Measurements from ENCODE around the gene FBN3. TPM values are rescaled to one million over a fixed set of nuclear protein-coding genes. Genes with fewer than 3 reads are reported as not detected.
"Not testable (repeated sequence)": the region's sequence is repeated elsewhere in the genome, so short reads cannot be mapped to it uniquely, and the experiment has no call there.

Gene FBN3
- polyA plus RNA-seq, 1 of the 3 experiments (the other 2 are of a cell fraction): not detected

DNA sequence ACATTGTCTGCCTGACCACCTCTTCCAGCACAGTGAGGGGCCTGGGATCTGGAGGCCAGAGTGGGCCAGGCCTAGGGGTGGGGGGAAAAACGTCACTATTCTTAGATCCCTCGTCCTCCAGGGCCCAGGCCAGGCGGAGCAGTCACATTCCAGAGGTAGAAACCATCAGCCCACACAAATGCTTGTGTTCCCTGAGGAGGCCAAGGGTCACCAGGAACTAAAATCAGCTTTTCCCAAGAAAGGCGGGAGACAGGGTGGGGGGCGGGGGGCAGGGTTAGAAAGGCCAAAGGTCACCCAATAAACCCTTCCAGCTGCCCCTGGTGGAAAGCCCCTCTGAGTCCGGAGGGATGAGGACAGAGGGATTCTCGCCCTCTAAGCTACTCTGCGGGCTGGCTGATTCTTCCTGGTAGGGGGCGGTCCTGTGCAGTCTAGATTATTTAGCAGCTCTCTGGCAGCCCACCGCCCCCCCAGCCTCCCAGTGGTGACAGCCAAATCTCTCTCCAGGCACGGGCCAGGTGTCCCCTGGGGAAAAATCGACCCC, 120.4 kb downstream of the FBN3 start:
- no peak overlapping the region for H3K27ac ChIP-seq (ENCODE audit: low read depth in 2 of 2, low read length in 1 of 2)
- POLR2A ChIA-PET: no interaction called here
- H3K27me3 ChIP-seq (ENCODE audit: insufficient read depth): no peaks in the 10 kb centered on the region
- H3K4me2 ChIP-seq: no peak overlapping the region
- TF ChIP-seq MEF2A (IDR thresholded peaks at IDR 0.05; ENCODE audit: borderline replicate concordance, low read depth): no peak
- no peak for TF ChIP-seq RXRA (IDR thresholded peaks at IDR 0.05; ENCODE audit: borderline replicate concordance, low read depth)
- TF ChIP-seq FOXJ3 (CRISPR knock-in tag; IDR thresholded peaks at IDR 0.05): no peak
- TF ChIP-seq GATA2 (CRISPR knock-in tag; IDR thresholded peaks at IDR 0.05): no peak
- TF ChIP-seq RFX5 (IDR thresholded peaks at IDR 0.05; ENCODE audit: low read length): no peak
- TF ChIP-seq JUND (IDR thresholded peaks at IDR 0.05): no peak
- TF ChIP-seq NRF1 (IDR thresholded peaks at IDR 0.05; ENCODE audit: low read depth, low read length): no peak
- no peak for TF ChIP-seq SMC3 (IDR thresholded peaks at IDR 0.05; ENCODE audit: low read depth, low read length)
- TF ChIP-seq TEAD4 (IDR thresholded peaks at IDR 0.05; ENCODE audit: borderline replicate concordance, insufficient read depth): no peak
- H3K4me1 ChIP-seq (ENCODE audit: control insufficient read depth in 1 of 2, insufficient read depth in 2 of 2, low read depth in 1 of 2, low read length in 1 of 2): no peaks in the 10 kb centered on the region
- DNase-seq: no peak
- H3K9me3 ChIP-seq: no peaks in the 10 kb centered on the region
- no peaks in the 10 kb centered on the region for H3K9me2 ChIP-seq
- CTCF ChIA-PET: interaction anchor here (0.6 to 3.0 kb wide), 3 partner anchors 17 to 27 kb away, joined by 4 to 9 read pairs (median 5); no protein-coding TSS in a partner anchor
- H3K9ac ChIP-seq: no peak overlapping the region
- no peaks in the 10 kb centered on the region for H3F3A ChIP-seq (replicated peaks; ENCODE audit: insufficient read depth)
- H2AFZ ChIP-seq (ENCODE audit: low read depth): no peak overlapping the region
- no peaks in the 10 kb centered on the region for H3K79me2 ChIP-seq (ENCODE audit: insufficient read depth)
- H4K20me1 ChIP-seq (ENCODE audit: insufficient read depth): no peaks in the 10 kb centered on the region
- WGBS (ENCODE audit: low lambda C conversion rate): 46% methylated on average over 6 of the region's 12 CpGs
- H3K36me3 ChIP-seq (replicated peaks in 1 of 2; ENCODE audit: control insufficient read depth in 1 of 2, insufficient read depth in 2 of 2, low read length in 1 of 2): no peaks in the 10 kb centered on the region
- no peak overlapping the region for H3K4me3 ChIP-seq (ENCODE audit: low read depth in 2 of 2, low read length in 1 of 2)

DNA sequence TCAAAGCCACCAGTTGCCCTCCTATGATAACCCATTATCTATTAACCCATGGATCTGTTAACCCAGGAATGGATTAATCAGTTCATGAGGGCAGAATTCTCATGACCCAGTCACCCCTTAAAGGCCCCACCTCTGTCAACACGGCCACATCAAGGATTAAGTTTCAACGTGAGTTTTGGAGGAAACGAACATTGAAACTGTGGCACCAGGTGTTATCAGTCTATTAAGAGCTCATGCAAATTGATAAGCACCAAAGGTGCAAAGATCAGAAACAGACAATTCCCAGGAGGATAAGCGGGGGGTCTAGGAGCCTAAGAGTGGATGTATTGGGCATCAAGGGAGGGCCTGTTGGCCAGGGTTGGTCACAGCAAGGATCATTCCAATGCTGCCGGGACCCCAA, 124.1 kb downstream of the FBN3 start:
- H3K9ac ChIP-seq: no peak overlapping the region
- no peaks in the 10 kb centered on the region for H3F3A ChIP-seq (replicated peaks; ENCODE audit: insufficient read depth)
- no peak overlapping the region for H3K4me2 ChIP-seq
- no peaks in the 10 kb centered on the region for H3K79me2 ChIP-seq (ENCODE audit: insufficient read depth)
- H4K20me1 ChIP-seq (ENCODE audit: insufficient read depth): no peaks in the 10 kb centered on the region
- no peaks in the 10 kb centered on the region for H3K9me3 ChIP-seq
- no peaks in the 10 kb centered on the region for H3K9me2 ChIP-seq
- no peaks in the 10 kb centered on the region for H3K4me1 ChIP-seq (ENCODE audit: control insufficient read depth in 1 of 2, insufficient read depth in 2 of 2, low read depth in 1 of 2, low read length in 1 of 2)
- no peak for DNase-seq
- no peak overlapping the region for H2AFZ ChIP-seq (ENCODE audit: low read depth)
- no peak overlapping the region for H3K4me3 ChIP-seq (ENCODE audit: low read depth in 2 of 2, low read length in 1 of 2)
- H3K27ac ChIP-seq (ENCODE audit: low read depth in 2 of 2, low read length in 1 of 2): no peak overlapping the region
- 100% methylated on average over 4 of the region's 5 CpGs for WGBS (ENCODE audit: low lambda C conversion rate)
- TF ChIP-seq GABPA (IDR thresholded peaks at IDR 0.05; ENCODE audit: low read depth): no peak
- no peak for TF ChIP-seq TAF1 (IDR thresholded peaks at IDR 0.05; ENCODE audit: borderline replicate concordance, low read depth, low read length)
- TF ChIP-seq NFIC (IDR thresholded peaks at IDR 0.05; ENCODE audit: borderline replicate concordance): no peak
- TF ChIP-seq, protein P1, sequence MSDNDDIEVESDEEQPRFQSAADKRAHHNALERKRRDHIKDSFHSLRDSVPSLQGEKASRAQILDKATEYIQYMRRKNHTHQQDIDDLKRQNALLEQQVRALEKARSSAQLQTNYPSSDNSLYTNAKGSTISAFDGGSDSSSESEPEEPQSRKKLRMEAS (IDR thresholded peaks at IDR 0.05; ENCODE audit: low read depth): no peak
- TF ChIP-seq, protein P2, sequence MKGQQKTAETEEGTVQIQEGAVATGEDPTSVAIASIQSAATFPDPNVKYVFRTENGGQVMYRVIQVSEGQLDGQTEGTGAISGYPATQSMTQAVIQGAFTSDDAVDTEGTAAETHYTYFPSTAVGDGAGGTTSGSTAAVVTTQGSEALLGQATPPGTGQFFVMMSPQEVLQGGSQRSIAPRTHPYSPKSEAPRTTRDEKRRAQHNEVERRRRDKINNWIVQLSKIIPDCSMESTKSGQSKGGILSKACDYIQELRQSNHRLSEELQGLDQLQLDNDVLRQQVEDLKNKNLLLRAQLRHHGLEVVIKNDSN (IDR thresholded peaks at IDR 0.05; ENCODE audit: borderline replicate concordance, low read depth): no peak
- TF ChIP-seq, protein P3, sequence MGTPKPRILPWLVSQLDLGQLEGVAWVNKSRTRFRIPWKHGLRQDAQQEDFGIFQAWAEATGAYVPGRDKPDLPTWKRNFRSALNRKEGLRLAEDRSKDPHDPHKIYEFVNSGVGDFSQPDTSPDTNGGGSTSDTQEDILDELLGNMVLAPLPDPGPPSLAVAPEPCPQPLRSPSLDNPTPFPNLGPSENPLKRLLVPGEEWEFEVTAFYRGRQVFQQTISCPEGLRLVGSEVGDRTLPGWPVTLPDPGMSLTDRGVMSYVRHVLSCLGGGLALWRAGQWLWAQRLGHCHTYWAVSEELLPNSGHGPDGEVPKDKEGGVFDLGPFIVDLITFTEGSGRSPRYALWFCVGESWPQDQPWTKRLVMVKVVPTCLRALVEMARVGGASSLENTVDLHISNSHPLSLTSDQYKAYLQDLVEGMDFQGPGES (IDR thresholded peaks at IDR 0.05; ENCODE audit: low read depth, low read length): no peak
- TF ChIP-seq, protein P4, sequence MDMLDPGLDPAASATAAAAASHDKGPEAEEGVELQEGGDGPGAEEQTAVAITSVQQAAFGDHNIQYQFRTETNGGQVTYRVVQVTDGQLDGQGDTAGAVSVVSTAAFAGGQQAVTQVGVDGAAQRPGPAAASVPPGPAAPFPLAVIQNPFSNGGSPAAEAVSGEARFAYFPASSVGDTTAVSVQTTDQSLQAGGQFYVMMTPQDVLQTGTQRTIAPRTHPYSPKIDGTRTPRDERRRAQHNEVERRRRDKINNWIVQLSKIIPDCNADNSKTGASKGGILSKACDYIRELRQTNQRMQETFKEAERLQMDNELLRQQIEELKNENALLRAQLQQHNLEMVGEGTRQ (IDR thresholded peaks at IDR 0.05; ENCODE audit: borderline replicate concordance, low read depth, low read length): no peak
- no peak for TF ChIP-seq EZH2phosphoT487 (IDR thresholded peaks at IDR 0.05; ENCODE audit: borderline replicate concordance, low read depth)
- TF ChIP-seq NRF1 (IDR thresholded peaks at IDR 0.05; ENCODE audit: low read depth, low read length): no peak
- CTCF ChIA-PET: interaction anchor here (0.6 to 1.4 kb wide), 2 partner anchors 19 to 684 kb away, joined by 3 read pairs; no protein-coding TSS in a partner anchor
- POLR2A ChIA-PET: no interaction called here
- no peaks in the 10 kb centered on the region for H3K36me3 ChIP-seq (replicated peaks in 1 of 2; ENCODE audit: control insufficient read depth in 1 of 2, insufficient read depth in 2 of 2, low read length in 1 of 2)
- H3K27me3 ChIP-seq (ENCODE audit: insufficient read depth): no peaks in the 10 kb centered on the region

DNA sequence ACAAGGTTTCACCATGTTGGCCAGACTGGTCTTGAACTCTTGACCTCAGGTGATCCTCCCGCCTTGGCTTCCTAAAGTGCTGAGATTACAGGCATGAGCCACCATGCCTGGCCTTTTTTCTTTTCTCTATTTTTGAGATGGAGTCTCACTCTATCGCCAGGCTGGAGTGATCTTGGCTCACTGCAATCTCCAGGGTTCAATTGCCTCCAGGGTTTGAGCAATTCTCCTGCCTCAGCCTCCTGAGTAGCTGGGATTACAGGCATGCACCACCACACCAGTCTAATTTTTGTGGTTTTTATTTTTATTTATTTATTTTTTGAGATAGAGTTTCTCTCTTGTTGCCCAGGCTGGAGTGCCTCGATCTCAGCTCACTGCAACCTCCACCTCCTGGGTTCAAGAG, 125.1 kb downstream of the FBN3 start:
- H3K27me3 ChIP-seq (ENCODE audit: insufficient read depth); H3K36me3 ChIP-seq (replicated peaks in 1 of 2; ENCODE audit: control insufficient read depth in 1 of 2, insufficient read depth in 2 of 2, low read length in 1 of 2); H3K4me1 ChIP-seq (ENCODE audit: control insufficient read depth in 1 of 2, insufficient read depth in 2 of 2, low read depth in 1 of 2, low read length in 1 of 2); H2AFZ ChIP-seq (ENCODE audit: low read depth); POLR2A ChIA-PET; H3K79me2 ChIP-seq (ENCODE audit: insufficient read depth); H3F3A ChIP-seq (replicated peaks; ENCODE audit: insufficient read depth); H3K4me2 ChIP-seq; H3K9me3 ChIP-seq; H3K4me3 ChIP-seq (ENCODE audit: low read depth in 2 of 2, low read length in 1 of 2); H4K20me1 ChIP-seq (ENCODE audit: insufficient read depth); H3K27ac ChIP-seq (ENCODE audit: low read depth in 2 of 2, low read length in 1 of 2); H3K9ac ChIP-seq; DNase-seq; H3K9me2 ChIP-seq: not testable (repeated sequence)
- CTCF ChIA-PET: interaction anchor here (1.4 kb wide), 1 partner anchor 20 kb away, joined by 3 read pairs; no protein-coding TSS in a partner anchor
- WGBS (ENCODE audit: low lambda C conversion rate): 94% methylated on average over 3 of the region's 3 CpGs
